ENCODE data around the gene PHETA1. TPM values are rescaled to one million over a fixed set of nuclear protein-coding genes. Genes with fewer than 3 reads are reported as not detected.

PHETA1 gene, protein sequence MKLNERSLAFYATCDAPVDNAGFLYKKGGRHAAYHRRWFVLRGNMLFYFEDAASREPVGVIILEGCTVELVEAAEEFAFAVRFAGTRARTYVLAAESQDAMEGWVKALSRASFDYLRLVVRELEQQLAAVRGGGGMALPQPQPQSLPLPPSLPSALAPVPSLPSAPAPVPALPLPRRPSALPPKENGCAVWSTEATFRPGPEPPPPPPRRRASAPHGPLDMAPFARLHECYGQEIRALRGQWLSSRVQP
- 10 to 100 TPM; 13.6 to 17.6 (median 16.8) TPM for polyA plus RNA-seq (ENCODE audit: insufficient read length in 3 of 3)
- long read RNA-seq, donor 1: 0 reads
- long read RNA-seq, donor 2: 0 reads
- long read RNA-seq, donor 3: 0 reads
- long read RNA-seq, donor 4: 0 reads
- long read RNA-seq, donor 5: 0 reads
- long read RNA-seq, donor 6: 0 reads
- long read RNA-seq, donor 7, partial matches to known transcripts: 7 of 23 reads
- long read RNA-seq, donor 7, other reads (novel, unspliced or antisense): 13 of 23 reads
- long read RNA-seq, donor 8, partial matches to known transcripts: 0 of 1 reads
- long read RNA-seq, donor 8, other reads (novel, unspliced or antisense): 0 of 1 reads
- long read RNA-seq, donor 9, partial matches to known transcripts: 57 of 57 reads
- long read RNA-seq, donor 9, other reads (novel, unspliced or antisense): 0 of 57 reads
- long read RNA-seq, donor 10: 0 reads
- long read RNA-seq, donor 11: 0 reads
- long read RNA-seq, donor 12, partial matches to known transcripts: 46 of 53 reads
- long read RNA-seq, donor 12, other reads (novel, unspliced or antisense): 7 of 53 reads
- long read RNA-seq, donor 13: 0 reads
- long read RNA-seq, donor 14: 0 reads
- long read RNA-seq, donor 15, partial matches to known transcripts: 0 of 1 reads
- long read RNA-seq, donor 15, other reads (novel, unspliced or antisense): 0 of 1 reads
- long read RNA-seq, donor 16, partial matches to known transcripts: 0 of 6 reads
- long read RNA-seq, donor 16, other reads (novel, unspliced or antisense): 6 of 6 reads

DNA sequence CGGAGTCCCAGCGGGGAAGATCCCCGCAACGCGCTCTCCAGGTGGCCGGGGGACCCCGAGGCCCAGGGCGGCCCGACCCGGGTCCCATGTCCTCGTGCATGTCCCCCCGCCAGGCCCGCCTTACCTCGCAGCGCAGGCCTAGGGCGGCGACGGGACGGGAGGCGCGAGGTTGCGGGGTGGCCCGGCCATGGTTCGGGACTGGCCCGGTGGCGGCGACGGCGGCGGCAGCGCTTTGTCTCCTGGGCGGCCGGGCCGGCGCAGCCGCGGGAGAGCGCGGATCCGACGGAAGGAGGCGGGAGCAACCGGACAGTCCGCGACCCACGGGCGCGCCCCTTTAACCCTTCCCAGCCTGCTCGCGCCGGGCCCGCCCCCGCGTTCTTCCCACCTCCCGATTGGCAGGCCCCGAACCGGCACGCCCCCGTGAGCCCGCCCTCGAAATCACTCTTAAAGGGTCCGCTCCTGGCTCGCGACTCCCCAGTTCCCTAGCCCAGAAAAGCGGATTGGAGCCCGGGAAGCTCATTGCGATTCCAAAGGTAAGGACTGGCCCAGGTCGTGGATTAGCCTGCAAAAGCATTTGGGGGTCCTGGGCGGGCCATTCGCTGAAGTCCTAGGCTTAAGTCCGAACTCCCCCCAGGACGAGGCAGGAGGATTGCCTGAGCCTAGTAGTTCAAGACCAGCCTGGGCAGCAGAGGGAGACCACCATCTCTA lies at the start of gene PHETA1:
Gene PHETA1, minus strand, starts transcription at position 308 of the 708 bp plus-strand sequence. CDS start 5,668 bp downstream, outside the sequence.
- DNase-seq: peak; percentile 89

DNA sequence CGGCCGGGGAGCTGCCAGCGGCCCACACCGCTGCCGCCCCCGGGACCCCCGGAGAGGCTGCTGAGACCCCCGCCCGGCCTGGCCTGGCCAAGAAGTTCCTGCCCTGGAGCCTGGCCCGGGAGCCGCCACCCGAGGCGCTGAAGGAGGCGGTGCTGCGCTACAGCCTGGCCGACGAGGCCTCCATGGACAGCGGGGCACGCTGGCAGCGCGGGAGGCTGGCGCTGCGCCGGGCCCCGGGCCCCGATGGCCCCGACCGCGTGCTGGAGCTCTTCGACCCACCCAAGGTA lies 49.6 kb upstream of the PHETA1 start:
- no peak for DNase-seq

DNA sequence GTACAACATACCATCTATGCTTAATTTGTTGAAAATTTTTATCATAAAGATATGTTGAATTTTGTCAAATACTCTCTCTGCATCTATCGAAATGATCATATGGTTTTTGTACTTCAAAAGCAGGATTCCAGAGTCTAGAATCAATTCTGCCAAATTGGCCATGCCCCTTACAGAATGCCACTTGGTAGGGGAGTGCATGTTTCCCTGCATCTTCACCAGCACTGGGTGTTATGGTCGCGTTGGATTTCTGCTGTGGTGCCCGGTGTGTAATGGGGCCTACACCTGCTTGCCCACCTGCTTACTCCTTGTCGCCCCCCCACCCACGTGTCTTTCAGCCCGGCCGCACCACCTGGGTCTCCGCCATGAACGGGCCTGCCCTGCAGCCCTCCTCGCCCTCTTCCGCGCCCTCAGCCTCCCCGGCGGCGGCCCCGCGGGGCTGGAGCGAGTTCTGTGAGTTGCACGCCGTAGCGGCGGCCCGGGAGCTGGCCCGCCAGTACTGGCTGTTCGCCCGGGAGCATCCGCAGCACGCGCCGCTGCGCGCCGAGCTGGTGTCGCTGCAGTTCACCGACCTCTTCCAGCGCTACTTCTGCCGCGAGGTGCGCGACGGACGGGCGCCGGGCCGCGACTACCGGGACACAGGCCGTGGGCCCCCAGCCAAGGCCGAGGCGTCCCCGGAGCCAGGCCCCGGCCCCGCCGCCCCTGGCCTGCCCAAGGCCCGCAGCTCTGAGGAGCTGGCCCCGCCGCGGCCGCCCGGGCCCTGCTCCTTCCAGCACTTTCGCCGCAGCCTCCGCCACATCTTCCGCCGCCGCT lies 49.1 kb upstream of the PHETA1 start:
- DNase-seq: no peak

DNA sequence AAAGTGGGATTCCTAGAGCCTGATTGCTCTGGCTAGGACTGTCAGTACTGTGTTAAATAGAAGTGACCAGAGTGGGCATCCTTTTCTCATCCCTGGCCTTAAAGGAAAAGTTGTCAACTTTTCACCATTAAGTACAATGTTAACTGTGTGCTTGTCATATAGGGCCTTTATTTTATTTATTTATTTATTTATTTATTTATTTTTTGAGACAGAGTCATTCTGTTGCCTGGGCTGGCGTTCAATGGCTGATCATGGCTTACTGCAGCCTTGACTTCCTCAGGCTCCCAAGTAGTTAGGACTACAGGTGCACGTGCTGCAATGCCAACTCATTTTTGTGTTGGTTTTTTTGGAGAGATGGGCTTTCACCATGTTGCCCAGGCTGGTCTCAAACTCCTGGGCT lies 48.4 kb upstream of the PHETA1 start:
- DNase-seq: no peak

DNA sequence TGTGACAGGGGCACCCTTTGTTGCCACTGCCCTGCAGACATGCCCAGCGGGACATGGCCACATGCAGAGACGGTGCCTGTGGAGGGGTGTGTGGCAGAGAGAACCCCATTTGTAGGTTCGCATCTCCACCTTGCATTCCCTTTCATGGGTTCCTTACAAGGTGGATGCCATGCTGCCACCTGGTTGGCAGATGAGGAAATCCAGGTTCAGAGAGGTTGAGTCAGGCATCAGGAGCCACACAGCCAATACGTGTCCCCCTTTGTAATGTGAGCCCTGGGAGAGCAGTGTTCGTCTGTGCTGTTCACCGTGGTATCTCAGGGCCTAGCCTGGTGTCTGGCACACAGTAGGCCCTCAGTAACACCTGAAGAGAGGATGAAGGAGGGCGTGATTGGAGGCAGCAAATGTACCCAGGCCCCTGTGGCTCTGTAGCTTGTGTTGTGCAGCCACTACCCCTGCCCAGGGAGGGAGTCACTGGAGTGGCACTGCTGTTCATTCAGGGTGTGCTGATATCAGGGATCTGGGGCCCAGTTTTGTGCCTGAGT lies 45.9 kb upstream of the PHETA1 start:
- DNase-seq: no peak

DNA sequence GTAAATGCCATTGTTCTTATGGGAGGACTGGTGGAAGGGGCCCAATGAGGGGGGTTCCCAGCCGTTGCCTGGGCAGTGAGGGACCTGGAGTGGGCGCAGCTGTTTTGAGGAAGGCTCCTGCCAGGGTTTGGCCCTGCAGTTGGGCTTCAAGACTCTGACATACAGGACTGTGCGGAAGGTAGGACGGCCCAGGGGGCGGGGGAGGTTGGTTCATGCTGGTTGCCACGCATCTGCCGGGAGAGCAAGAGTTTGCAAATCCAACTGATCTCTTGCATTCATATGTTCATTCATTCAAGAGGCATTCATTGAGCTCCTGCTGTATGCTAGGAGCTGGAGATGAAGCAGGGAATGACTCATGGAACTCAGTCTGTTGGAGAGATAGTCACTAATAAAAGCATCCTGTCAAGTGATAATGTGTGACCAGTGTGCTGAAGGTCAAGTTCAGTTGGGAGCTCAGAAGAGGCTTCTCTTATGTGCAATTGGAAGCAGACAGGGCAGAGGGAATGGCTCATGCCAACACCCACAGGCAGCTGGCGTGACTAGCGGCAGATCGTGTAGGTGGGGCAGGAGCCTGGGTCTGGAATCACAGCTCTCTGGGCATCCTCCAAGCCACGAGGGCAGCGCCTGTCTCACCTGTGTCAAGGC lies 44.7 kb upstream of the PHETA1 start:
- DNase-seq: no peak

DNA sequence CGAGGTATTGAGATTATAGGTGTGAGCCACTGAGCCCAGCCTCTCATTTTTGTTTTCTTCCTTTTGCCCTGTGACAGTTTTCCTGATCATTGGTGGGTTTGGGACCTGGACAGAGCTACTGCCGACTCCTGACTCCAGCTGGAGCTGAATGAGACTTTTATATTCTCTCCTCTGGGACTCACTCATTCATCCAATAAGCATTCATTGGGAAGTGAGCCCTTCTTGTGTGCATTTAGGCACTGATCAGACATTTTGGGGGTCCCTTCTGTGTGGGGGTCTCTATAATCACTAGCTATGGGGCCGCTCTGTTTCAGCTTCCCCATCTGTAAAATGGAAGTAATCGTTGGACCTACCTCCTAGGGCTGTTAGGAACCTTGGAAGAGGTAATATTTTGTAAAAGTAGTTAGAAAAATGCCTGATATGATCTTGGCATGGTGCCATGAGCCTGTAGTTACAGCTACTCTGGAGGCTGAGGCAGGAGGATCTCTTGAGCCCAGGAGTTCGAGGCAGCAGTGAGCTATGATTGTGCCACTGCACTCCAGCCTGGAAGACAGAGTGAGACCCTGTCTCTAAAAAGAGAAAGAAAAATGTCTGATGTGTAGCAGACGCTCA lies 44.0 kb upstream of the PHETA1 start:
- DNase-seq: no peak

DNA sequence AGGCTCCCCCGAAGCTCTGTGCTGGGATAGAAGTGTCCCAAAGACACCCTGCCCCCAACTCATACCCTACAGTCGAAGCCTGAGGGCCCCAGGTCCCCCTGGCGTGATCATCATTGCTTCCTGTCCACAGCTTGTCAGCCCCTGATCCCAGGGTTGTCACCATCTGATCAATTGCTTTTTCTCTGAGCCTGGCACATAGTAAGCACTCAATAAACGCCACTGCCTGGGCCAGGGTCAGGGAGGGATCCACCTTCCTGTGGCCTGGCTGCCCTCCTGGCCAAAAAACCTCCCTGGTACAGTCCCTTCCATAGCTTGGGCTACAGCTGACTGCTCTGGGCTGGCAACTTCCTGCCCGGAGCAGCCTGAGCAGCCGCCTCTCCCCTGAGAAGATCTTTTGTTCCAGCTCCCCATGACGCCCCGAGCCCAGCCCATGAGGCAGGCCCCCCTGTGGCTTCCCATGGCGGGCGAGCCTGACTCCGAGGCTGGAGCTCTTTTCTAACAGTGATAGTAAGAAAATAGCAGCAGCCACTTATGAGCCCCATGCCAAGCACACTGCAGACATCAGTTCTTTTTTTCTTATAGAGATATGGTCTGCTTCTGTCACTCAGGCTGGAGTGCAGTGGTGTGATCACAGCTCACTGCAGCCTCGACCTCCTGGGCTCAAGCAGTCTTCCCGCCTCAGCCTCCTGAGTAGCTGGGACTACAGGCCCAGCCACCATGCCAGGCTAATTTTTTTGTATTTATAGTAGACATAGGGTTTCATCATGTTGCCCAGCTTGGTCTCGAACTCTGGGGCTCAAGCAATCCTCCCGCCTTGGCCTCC lies 43.3 kb upstream of the PHETA1 start:
- no peak for DNase-seq

DNA sequence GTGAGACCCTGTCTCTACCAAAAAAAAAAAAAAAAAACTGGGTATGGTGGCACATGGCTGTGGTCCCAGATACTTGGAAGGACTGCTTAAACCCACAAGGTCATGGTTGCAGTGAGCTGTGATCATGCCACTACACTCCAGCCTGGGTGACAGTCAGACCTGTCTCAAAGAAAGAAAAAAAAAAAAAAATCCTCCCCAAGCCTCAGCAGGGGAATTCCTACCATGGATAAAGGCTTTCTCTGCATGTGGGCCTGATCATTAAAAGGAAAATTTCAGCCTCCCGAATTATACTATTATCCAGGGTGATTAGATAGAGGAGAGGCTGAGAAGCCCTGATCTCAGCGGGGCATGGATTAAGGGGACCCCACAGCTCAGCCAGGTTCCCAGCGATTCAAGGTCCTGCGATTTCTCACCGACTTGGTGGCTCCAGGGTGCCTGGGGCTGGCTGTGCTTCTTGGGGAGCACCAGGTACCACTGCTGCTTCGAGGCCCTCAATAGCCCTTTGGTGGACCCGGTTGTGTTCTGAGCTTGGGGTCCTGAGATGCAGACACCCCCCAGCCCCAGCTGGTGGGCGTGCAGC lies 42.4 kb upstream of the PHETA1 start:
- no peak for DNase-seq

DNA sequence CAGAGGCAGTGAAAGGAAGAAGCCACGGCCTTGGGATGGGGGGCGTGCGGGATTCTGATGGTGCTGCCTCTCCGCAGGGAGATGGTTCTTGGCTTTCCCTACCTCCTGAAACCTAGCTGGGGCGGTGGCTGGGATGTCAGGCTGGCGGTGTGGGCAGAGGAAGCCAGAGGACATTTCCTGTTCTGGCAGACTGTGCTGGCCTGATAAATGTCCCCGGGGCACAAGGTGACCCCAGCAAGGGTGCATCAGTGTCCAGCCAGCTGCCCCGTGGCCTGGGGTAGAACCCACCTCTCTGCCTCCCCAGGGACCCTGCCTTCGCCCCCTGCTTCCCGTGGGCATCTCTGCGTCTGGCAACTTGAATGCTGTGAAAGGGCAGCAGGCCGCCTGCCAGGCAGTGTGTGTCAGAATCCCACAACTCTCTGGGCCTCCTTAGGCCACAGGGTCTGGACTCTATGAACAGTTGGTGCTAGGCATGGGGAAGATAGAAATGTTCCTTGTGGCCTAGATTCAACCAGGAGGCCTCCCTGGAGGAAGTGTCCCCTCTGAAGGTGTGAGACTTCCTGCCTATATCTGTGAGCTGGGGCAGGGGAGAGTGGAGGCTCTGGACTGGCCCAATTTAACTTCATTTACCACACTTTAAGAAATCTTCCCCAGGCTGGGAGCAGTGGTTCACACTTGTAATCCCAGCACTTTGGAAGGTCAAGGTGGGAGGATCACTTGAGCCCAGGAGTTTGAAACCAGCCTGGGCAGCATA lies 41.7 kb upstream of the PHETA1 start:
- no peak for DNase-seq

DNA sequence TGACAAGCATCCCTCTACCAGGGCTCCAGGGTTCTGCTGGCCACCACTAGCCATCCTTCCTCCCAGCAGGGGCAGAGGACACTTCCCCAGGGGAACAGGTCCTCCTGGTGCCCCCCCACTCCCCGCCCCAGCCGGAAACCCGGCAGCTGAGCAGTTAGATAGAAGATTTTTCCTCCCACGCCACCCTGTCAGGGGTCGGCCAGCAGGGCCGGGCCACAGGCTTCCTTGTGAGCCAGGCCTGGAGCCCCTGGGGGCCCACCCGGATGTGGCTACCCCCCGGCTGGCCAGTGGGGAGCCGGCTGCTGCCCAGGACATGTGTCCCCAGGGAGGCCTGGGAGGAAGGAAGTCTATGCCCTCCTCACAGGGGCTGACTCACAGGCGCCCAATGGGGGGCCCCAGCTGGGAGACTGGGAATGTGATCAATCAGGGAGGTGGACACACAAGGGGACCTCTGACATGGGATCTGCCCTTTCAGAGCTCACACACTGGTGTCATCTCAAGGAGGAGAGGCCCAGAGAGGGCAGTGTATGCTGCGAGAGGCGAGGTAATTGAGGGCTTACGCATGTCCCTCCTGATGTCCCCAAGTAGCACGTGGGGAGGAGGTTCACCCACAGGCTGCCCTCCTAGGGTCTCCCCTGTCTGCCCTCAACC lies 41.0 kb upstream of the PHETA1 start:
- DNase-seq: no peak

DNA sequence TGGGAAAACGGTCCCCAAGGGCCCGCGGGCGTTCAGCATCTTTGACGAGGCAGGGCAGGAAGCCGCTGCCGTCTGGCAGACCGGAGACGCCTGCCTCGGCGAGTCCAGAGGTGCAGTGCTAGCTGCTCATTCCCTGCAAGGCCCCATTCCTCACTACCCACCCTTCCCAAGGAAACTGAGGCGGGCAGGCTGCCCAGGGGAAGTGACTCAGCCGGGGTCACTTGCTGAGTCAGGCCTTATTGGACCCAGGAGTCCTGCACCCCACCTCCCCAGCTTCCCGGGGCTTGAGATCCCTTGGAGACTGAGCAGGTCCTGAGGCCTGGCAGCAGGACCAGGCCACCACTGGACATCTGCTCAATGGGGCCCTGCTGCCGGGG lies 40.5 kb upstream of the PHETA1 start:
- no peak for DNase-seq

DNA sequence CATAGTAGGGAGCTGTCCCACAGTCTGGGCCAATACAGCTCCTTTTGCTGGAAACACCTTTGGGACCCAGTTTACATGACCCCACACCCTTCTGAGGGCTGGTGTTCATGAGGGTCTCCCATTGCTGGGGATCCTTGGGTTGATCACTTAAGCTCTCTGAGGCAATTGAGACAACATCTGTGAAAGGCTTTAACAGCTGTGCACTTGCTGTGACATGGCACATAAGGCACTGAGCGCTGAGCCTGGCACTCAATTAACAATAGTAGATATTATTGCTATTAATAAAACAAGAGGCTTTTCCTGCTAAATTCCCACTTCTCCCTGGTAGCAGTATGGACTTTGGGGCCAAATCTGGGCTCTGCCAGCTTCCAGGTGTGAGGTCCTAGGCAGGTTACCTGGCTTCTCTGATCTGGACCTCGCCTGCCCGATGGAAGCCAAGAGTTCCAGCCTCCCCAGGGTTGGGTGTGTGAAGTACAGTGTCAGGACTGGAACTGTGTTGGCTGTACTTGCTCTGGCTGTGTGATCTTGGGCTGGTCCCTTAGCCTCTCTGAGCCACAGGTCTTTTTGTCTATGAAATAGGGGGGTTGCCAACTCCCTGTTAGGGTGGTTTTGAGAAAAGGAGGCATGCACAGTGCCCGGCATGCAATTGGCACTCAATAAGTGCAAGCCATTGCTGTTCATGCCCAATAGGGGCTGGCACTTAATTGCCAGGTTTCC lies 39.9 kb upstream of the PHETA1 start:
- no peak for DNase-seq

DNA sequence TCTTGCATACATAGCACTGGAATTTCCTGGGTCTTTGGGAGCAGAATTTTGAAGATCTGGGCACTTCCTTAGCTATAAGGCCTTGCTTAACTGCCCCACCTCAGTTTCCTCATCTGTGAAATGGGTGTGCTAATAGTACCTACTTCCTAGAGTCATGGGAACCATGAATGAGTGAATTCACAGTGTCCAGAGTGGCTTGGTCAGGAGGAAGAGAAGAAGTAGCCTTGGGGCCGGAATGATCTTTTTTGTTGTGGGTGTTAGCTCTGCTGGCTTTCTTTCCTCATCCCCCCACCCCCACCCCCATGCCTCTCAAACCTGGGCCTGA lies 39.2 kb upstream of the PHETA1 start:
- no peak for DNase-seq

DNA sequence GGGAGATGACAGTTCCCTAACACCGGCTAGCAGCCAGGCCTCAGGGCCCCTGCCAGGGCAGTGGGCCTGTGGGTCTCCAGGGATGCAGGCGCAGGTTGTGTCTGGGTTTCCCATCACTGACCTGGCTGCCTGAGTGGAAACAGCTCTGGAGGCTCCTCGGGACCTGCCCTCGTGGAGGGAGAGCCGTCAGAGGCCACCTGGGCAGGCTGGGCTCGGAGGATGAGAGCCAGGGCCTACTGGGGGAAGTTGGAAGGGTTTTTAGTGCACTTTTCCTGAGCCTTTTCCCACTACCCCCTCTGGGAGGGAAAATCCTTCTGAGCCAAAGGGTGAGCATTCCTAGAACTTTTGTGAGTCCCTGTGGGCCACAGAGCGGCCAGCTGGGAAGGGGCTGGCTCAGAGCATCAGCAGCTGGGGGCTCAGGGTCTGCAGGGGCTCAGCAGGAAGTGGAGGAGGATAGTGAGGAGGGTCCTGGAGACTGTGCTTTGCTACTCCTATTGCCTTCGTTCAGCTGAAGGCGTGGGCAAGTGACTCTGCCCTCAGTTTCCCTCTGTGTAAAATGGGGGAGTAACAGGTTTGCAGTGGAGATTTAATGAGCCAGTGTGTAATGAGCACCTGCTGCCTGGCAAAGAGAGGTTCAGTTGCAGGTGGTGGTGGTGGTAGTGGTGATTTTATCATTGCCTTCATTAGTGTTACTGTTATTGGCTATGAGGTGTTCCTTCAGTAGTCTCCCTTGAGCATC lies 38.7 kb upstream of the PHETA1 start:
- no peak for DNase-seq
